PFSK-1 (cell line): ENCODE data around the gene CERS6.

Experiments used
- FOXP2 ChIP-seq: optimal IDR thresholded peaks from 2 replicates; pipeline ENCODE3; 2011; ENCODE audit warnings: borderline replicate concordance, control low read depth, inconsistent platforms; ENCODE audit not compliant: insufficient read depth; ENCODE audit errors: extremely low read length, extremely low read depth
- POLR2AphosphoS5 ChIP-seq: IDR thresholded peaks from 2 replicates; pipeline ENCODE4 v1.6.1; 2012; ENCODE audit warnings: low read depth, mild to moderate bottlenecking, control low read depth, low read length, moderate library complexity
- REST ChIP-seq, 2 experiments: IDR thresholded peaks; 2 replicates each; pipeline versions ENCODE4 v1.6.1 to v1.8.0; 2011 to 2012; ENCODE audit warnings: low read depth in 2 of 2, low read length in 2 of 2, control low read depth in 1 of 2, inconsistent platforms in 1 of 2, mild to moderate bottlenecking in 1 of 2, moderate library complexity in 1 of 2; ENCODE audit not compliant: insufficient read depth in 1 of 2
- SIN3A ChIP-seq: IDR thresholded peaks from 2 replicates; pipeline ENCODE4 v1.6.1; 2012; ENCODE audit warnings: mild to moderate bottlenecking, low read length, moderate library complexity, borderline replicate concordance; ENCODE audit not compliant: insufficient read depth
- TAF1 ChIP-seq: IDR thresholded peaks from 2 replicates; pipeline ENCODE4 v1.6.1; 2012; ENCODE audit warnings: low read length, control low read depth, borderline replicate concordance; ENCODE audit not compliant: insufficient read depth

CERS6 gene

GRCh38 chr2:168536925-168537466 is 80.9 kb downstream of the CERS6 start:
- TF ChIP-seq POLR2AphosphoS5 (no peak), TAF1 (no peak), SIN3A (no peak)

GRCh38 chr2:168538133-168538532 is 82.1 kb downstream of the CERS6 start:
- no peak for TF ChIP-seq SIN3A
- TF ChIP-seq POLR2AphosphoS5 = no peak
- no peak for TF ChIP-seq FOXP2
- TF ChIP-seq REST (IDR thresholded peaks at IDR 0.05; ENCODE audit: insufficient read depth in 1 of 2, low read depth in 2 of 2, low read length in 2 of 2) = no peak
- TF ChIP-seq TAF1 = no peak

- no peak for TF ChIP-seq FOXP2
- no peak for TF ChIP-seq TAF1
- TF ChIP-seq POLR2AphosphoS5 = no peak
- TF ChIP-seq SIN3A = no peak
- no peak for TF ChIP-seq REST (IDR thresholded peaks at IDR 0.05; ENCODE audit: insufficient read depth in 1 of 2, low read depth in 2 of 2, low read length in 2 of 2)
Measured at GRCh38 chr2:168538534-168538933, 82.5 kb downstream of the CERS6 start.

- TF ChIP-seq POLR2AphosphoS5 (no peak), TAF1 (no peak), REST (IDR thresholded peaks at IDR 0.05; ENCODE audit: insufficient read depth in 1 of 2, low read depth in 2 of 2, low read length in 2 of 2) (no peak), SIN3A (no peak), FOXP2 (no peak)
Measured at GRCh38 chr2:168539945-168540344, 83.9 kb downstream of the CERS6 start.

- TF ChIP-seq FOXP2 (no peak), REST (IDR thresholded peaks at IDR 0.05; ENCODE audit: insufficient read depth in 1 of 2, low read depth in 2 of 2, low read length in 2 of 2) (no peak), SIN3A (no peak), TAF1 (no peak), POLR2AphosphoS5 (no peak)
Measured at GRCh38 chr2:168541858-168542257, 85.8 kb downstream of the CERS6 start.
